HG03457 (cell line): Measurements from ENCODE around the gene MED29.
A peak's percentile ranks its signal among the peaks of the same experiment; 100 is the strongest.

Source experiments
- ATAC-seq: cut with Tn5 transposase; IDR thresholded peaks from one replicate; pipeline ENCODE4 v1.9.1; 2021; ENCODE audit warnings: moderate number of reproducible peaks; ENCODE audit not compliant: unreplicated experiment

Gene MED29

DNA sequence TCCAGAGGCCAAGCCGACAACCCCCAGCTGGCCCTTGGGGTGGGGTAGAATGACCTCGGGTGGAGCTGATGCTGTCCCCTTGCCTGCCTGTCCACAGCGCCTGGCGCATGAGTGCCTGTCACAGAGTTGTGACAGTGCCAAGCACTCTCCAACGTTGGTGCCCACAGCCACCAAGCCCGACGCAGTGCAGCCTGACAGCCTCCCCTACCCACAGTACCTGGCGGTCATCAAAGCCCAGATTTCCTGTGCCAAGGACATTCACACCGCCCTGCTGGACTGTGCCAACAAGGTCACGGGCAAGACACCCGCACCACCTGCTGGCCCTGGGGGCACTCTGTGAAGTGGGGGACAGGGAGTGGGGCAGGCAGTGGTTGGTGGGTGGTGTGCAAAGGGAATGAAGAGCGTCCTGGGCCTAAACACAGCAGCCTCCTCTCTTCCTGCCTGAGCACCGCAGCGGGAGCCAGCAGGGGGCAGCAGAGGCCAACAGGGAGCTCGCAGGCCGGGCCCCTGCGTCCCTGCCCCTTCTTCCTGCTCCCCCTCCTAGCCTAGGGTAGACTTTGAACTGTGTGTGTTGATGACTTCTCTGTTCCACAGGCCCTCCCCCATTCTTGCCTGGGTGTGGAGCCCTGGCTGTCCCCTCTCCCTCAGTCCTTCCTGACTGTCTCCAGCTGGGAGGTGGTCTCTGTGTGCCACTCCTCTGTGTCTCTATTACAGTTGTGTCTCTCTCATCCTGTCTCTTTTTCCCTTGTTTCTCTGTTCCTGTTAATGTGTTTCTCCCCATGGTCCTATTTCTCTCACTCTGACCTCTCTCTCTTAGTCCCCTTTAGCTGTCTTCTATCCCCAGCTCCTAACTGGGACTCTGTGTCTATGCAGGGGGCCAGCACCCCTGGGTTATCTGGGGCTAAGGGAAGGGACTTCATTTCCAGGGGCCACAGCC is 6.5 kb downstream of the MED29 start:
- ATAC-seq, result no peak

- ATAC-seq, result no peak
Observed at GRCh38 chr19:39398297-39398864, 7.2 kb downstream of the MED29 start.

GRCh38 chr19:39399668-39400050 is 8.5 kb downstream of the MED29 start:
- no peak for ATAC-seq

DNA sequence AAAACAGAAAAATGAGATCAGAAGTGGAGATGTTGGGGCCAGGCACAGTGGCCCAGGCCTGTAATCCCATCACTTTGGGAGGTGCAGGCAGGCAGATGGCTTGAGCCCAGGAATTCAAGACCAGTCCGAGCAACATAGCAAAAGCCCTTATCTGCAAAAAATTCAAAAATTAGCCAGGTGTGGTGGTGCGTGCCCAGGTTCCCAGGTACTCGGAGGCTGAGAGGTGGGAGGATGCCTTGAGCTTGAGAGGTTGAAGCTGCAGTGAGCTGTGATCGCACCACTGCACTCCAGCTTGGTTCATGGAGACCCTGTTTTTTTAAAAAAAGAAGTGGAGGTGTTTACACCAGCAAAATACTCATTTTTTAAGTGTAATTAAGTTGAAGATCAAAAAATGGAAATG is 8.9 kb downstream of the MED29 start:
- ATAC-seq, result no peak

GRCh38 chr19:39401070-39401548 is 9.9 kb downstream of the MED29 start:
- no peak for ATAC-seq

DNA sequence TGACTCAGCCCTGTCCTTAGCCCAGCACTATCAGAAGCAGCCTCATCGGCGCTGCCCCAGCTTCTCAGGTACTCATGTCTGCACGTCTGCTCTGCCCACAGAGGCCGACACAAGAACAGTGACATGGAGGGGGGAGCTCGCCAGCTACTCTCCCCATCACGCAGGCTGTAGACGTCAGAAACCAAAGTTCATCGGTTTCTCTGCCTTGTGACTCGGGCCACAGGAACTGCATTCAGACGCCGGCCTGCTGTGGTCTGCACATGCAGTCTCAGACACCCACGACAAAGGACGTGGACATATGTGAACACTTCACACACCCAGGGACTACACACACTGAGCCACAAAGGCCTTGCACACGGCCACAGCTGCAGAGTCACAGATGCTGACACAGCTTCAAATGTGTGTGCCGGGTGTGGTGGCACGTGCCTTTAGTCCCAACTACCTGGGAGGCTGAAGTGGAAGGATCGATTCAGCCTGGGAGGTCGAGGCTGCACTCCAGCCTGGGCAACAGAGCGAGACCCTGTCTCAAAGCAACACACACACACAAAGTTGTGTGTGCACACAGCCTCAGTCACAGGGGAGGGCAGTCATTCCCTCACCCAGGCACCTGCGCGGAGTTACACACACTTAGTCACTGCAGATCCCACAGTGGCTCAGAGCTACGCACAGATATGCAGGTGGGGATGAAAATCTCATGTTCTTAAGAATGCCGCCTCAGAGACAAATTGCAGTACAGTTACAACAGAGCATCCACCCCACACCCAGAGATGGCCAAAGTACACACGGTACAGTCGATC is 10.6 kb downstream of the MED29 start:
- ATAC-seq, result no peak

GRCh38 chr19:39402346-39403300 is 11.4 kb downstream of the MED29 start:
- no peak for ATAC-seq

- ATAC-seq, result peak; percentile 27
Observed at GRCh38 chr19:39403331-39404312, 12.4 kb downstream of the MED29 start.

DNA sequence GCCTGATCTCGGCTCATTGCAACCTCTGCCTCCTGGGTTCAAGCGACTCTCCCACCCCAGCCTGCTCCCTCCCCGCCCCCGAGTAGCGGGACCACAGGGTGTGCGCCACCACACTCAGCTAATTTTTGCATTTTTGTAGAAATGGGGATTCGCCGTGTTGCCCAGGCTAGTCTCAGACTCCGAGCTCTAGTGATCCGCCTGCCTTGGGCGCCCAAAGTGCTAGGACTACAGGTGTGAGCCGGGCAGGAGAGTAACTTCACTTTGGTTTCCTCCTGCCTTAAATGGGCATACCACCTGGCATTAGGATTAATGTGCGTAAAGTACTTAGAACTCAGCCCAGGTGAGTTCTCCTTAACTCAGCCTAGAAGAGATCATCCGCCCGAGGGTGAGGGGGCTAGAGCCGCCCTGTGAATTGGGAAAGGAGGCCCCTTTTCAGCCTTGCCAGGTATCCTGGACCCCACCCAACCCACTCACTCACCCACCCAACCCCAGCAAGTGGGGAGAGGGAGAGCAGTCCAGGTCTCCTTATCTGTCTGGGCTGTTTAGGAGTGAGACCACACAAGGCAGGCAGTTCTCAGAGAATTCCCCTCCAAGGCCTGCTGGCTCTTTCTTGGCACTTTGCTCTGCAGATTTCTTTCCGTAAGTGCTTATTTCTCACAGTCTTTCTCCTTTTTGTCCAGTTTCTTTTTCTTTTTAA is 14.2 kb downstream of the MED29 start:
- no peak for ATAC-seq

- no peak for ATAC-seq
Observed at GRCh38 chr19:39405958-39406655, 14.9 kb downstream of the MED29 start.

DNA sequence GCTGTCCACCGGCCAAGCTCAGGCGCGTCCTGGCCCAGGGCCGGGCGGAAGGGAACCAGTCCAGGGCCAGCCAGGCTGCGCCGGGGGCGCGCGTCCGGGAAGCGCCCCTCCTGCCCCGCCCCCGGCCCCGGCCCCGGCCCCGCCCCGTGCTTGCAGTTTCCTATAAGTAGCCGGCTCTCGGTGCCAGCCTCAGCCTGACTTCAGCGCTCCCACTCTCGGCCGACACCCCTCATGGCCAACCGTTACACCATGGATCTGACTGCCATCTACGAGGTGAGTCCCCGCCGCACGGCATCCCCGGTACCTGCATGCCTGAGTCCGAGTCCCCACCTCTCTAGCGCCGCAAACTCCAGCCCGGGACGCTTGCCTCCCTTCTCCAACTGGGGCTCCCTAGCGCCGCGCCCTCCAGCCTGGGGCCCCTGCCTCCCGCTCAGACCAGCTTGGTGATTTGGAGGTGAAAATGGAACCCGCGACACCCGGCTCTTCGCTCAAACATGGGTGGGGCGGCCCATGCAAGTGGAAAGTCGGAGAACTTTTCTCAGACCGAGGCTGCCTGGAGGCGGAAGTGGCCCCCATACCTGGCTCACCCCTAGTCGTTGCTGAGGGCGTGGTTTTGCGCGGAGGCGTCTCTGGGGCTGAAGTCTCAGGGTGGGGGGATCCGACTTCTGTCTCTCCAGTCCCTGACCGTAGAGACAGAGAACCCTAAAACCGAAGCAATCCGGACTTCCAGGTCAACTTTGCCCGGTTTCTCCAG is 15.7 kb downstream of the MED29 start, which contains the start of gene ZFP36:
TSS of gene ZFP36 (plus strand) at position 192 of the 754 bp plus-strand sequence. CDS start at position 250, 58 bp downstream.
- no peak for ATAC-seq

- ATAC-seq, result no peak
Observed at GRCh38 chr19:39407410-39407659, 16.2 kb downstream of the MED29 start.

GRCh38 chr19:39407660-39408391 is 16.6 kb downstream of the MED29 start:
- no peak for ATAC-seq

DNA sequence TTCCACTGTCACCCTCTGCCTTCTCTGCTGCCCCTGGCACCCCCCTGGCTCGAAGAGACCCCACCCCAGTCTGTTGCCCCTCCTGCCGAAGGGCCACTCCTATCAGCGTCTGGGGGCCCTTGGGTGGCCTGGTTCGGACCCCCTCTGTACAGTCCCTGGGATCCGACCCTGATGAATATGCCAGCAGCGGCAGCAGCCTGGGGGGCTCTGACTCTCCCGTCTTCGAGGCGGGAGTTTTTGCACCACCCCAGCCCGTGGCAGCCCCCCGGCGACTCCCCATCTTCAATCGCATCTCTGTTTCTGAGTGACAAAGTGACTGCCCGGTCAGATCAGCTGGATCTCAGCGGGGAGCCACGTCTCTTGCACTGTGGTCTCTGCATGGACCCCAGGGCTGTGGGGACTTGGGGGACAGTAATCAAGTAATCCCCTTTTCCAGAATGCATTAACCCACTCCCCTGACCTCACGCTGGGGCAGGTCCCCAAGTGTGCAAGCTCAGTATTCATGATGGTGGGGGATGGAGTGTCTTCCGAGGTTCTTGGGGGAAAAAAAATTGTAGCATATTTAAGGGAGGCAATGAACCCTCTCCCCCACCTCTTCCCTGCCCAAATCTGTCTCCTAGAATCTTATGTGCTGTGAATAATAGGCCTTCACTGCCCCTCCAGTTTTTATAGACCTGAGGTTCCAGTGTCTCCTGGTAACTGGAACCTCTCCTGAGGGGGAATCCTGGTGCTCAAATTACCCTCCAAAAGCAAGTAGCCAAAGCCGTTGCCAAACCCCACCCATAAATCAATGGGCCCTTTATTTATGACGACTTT is 17.4 kb downstream of the MED29 start:
- ATAC-seq, result no peak

DNA sequence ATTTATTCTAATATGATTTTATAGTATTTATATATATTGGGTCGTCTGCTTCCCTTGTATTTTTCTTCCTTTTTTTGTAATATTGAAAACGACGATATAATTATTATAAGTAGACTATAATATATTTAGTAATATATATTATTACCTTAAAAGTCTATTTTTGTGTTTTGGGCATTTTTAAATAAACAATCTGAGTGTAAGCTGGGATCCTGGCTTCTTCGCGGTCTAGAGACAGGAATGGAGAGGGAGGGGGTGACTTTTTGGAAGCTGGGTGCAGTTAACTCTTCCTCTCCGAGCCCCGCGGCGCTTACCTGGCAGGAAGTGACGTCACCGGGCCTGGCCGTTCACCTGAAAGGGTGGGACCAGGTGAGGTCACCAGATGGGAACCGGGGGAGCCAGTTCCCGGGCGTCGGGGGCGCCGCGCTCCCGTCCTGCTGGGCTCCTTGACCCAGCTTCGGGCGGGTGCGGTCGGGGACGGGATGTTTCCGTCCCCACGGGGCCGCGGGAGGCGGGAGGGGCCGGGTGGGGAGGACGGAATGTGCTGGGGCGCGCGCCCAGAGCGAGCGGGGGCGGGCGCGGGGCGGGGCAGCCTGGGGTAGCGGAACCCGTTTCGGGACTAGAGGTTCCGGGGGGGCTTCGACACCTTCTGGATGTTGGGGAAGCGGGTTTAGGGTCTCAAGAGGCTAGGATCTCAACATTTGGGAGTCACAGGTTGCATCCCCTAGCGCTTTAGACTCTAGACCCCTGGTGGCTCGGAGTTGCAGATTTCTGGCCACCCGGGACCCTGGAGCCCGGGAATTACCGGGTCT is 18.2 kb downstream of the MED29 start:
- no peak for ATAC-seq
